Measurements from ENCODE around the gene MKRN2. TPM values are rescaled to one million over a fixed set of nuclear protein-coding genes. Genes with fewer than 3 reads are reported as not detected.
A peak's percentile ranks its signal among the peaks of the same experiment; 100 is the strongest.

The MKRN2 gene
- polyA plus RNA-seq, 3 donors, result 18.2 to 30.9 (median 29.6) TPM

GRCh38 chr3:12586403-12586802, 29.5 kb downstream of the MKRN2 start:
- peaks cover 81 to 87% of the 10 kb centered on the region in 2 donors for H3K36me3 Mint-ChIP-seq
- TF ChIP-seq CTCF (IDR thresholded peaks at IDR 0.05), result no peak
- H3K27ac Mint-ChIP-seq, result peak overlapping the region in 1 of 7 donors; percentile 46
- WGBS (ENCODE audit: insufficient coverage), result no CpG with 5 or more reads among the region's 3 CpGs
- Histone ChIP-seq H4K20me1 (ENCODE audit: insufficient read depth, low read length) (peaks cover 89% of the 10 kb centered on the region), H3K27ac (ENCODE audit: low read depth in 1 of 2, low read length in 2 of 2) (peak overlapping the region in 1 of 2 donors; percentile 45), H3K27me3 (ENCODE audit: control insufficient read depth in 2 of 2, insufficient read depth in 2 of 2, low read length in 2 of 2) (no peaks in the 10 kb centered on the region), H3K4me2 (replicated peaks; ENCODE audit: extremely low read depth, low read length, poor library complexity, severe bottlenecking) (no peak overlapping the region), H3K9me3 (replicated peaks in 1 of 2; ENCODE audit: control insufficient read depth in 1 of 2, insufficient read depth in 1 of 2, low read length in 2 of 2) (no peaks in the 10 kb centered on the region), H3K79me2 (ENCODE audit: insufficient read depth, low read length) (peaks cover 9% of the 10 kb centered on the region), H3K4me3 (replicated peaks in 1 of 3; ENCODE audit: low read depth in 2 of 3, low read length in 3 of 3) (no peak overlapping the region), H3K36me3 (replicated peaks in 1 of 2; ENCODE audit: control insufficient read depth in 1 of 2, insufficient read depth in 2 of 2, low read length in 2 of 2) (peaks cover 90 to 95% of the 10 kb centered on the region in 2 donors), H3K9ac (ENCODE audit: insufficient read depth, low read length, poor library complexity, severe bottlenecking) (no peak overlapping the region), H2AFZ (ENCODE audit: insufficient read depth, low read depth, low read length, poor library complexity, severe bottlenecking) (no peak overlapping the region), H3K4me1 (ENCODE audit: control insufficient read depth in 1 of 2, insufficient read depth in 2 of 2, low read length in 2 of 2) (peaks cover 13 to 15% of the 10 kb centered on the region in 2 donors)
- peaks cover 0 to 1% (median 0%) of the 10 kb centered on the region in 7 donors for H3K9me3 Mint-ChIP-seq
- H3K4me1 Mint-ChIP-seq, result peaks cover 15% of the 10 kb centered on the region
- no peak for DNase-seq
- no peak overlapping the region for H3K4me3 Mint-ChIP-seq
- H3K27me3 Mint-ChIP-seq (ENCODE audit: low read depth in 3 of 3), result no peaks in the 10 kb centered on the region
- intact Hi-C loops (cut with micrococcal nuclease), result no loop called here

DNA sequence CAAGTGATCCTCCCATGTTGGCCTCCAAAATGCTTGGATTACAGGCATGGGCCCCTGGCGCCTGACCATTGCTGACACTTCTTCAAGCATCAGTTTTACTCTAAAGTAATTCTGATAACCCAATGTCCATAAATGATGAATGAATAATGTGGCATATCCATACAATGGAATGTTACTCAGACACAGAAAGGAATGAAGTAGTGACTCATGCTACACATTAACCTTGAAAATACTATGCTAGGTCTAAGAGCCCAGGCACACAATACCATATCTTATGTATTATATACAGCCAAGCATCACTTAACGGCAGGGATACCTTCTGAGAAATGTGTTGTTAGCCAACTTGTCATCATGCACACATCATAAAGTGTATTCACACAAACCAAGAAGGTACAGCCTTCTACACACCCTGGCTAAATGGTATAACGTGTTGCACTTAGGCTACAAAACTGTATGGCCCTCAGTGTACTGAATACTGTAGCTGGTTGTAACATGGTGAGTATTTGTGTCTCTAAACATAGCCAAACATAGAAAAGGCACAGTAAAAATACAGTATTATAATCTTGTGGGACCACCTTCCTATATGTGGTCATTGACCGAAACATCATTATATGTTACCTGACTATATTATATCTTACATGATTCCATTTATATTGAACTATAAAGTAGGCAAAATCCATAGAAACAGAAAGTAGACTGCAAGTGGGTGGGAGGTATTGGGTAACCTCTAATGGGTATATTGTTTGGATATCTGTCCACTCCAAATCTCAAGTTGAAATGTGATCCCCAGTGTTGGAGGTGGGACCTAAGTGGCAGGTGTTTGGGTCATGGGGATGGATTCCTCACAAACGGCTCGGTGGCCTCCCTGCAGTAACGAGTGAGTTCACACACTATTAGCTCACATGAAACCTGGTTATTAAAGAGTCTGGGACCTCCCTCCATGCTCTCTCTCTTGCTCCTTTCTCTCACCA, 31.4 kb downstream of the MKRN2 start:
- Histone ChIP-seq H3K4me2 (replicated peaks; ENCODE audit: extremely low read depth, low read length, poor library complexity, severe bottlenecking) (no peak overlapping the region), H2AFZ (ENCODE audit: insufficient read depth, low read depth, low read length, poor library complexity, severe bottlenecking) (no peak overlapping the region), H3K4me3 (replicated peaks in 1 of 3; ENCODE audit: low read depth in 2 of 3, low read length in 3 of 3) (no peak overlapping the region), H3K27me3 (ENCODE audit: control insufficient read depth in 2 of 2, insufficient read depth in 2 of 2, low read length in 2 of 2) (no peaks in the 10 kb centered on the region), H3K4me1 (ENCODE audit: control insufficient read depth in 1 of 2, insufficient read depth in 2 of 2, low read length in 2 of 2) (peaks cover 13 to 15% of the 10 kb centered on the region in 2 donors), H3K79me2 (ENCODE audit: insufficient read depth, low read length) (peaks cover 9% of the 10 kb centered on the region), H3K9ac (ENCODE audit: insufficient read depth, low read length, poor library complexity, severe bottlenecking) (no peak overlapping the region), H4K20me1 (ENCODE audit: insufficient read depth, low read length) (peaks cover 73% of the 10 kb centered on the region), H3K9me3 (replicated peaks in 1 of 2; ENCODE audit: control insufficient read depth in 1 of 2, insufficient read depth in 1 of 2, low read length in 2 of 2) (no peaks in the 10 kb centered on the region), H3K27ac (ENCODE audit: low read depth in 1 of 2, low read length in 2 of 2) (peak overlapping the region in 1 of 2 donors; percentile 44), H3K36me3 (replicated peaks in 1 of 2; ENCODE audit: control insufficient read depth in 1 of 2, insufficient read depth in 2 of 2, low read length in 2 of 2) (peaks cover 84 to 95% of the 10 kb centered on the region in 2 donors)
- no peak for DNase-seq
- H3K36me3 Mint-ChIP-seq, result peaks cover 76 to 87% of the 10 kb centered on the region in 2 donors
- no peak for TF ChIP-seq CTCF (IDR thresholded peaks at IDR 0.05)
- 100% methylated on average over 1 of the region's 7 CpGs for WGBS (ENCODE audit: insufficient coverage)
- H3K4me3 Mint-ChIP-seq, result no peak overlapping the region
- H3K4me1 Mint-ChIP-seq, result peaks cover 18% of the 10 kb centered on the region
- H3K27me3 Mint-ChIP-seq (ENCODE audit: low read depth in 3 of 3), result no peaks in the 10 kb centered on the region
- H3K9me3 Mint-ChIP-seq, result peaks cover 0 to 1% (median 0%) of the 10 kb centered on the region in 7 donors
- intact Hi-C loops (cut with micrococcal nuclease), result no loop called here
- H3K27ac Mint-ChIP-seq, result peak overlapping the region in 2 of 7 donors; percentile 43 to 70
